Measurements from ENCODE around the gene GPR157. TPM values are rescaled to one million over a fixed set of nuclear protein-coding genes. Genes with fewer than 3 reads are reported as not detected.

The GPR157 gene
- total RNA-seq, 2 donors from 2014 or later, result 6.0 to 13.5 TPM

DNA sequence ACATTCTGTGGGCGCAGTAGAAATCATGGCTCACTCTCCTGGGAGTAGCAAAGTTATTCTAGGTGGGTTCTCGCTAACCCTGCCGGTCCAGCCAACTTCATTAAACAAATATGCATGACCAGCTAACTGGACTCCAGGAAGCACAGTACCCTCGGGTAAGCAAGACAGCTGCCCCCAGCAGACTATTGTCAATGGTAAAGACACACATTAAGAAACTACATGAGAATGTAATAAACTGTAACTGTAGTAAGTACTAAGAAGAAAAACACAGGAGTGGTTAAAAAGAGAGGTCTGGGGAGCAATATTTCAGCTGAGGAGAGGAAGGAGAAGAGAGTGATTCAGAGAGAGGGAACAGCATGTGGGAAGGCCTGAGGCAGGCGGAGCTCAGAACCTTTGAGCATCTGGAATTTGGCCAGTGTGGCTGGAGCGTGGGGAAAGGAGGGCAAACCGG lies 66.9 kb downstream of the GPR157 start:
- DNase-seq (no peak), ATAC-seq (no peak)
- 73 to 75% methylated on average over 7 of the region's 7 CpGs for WGBS, 2 donors
- no peaks in the 10 kb centered on the region for H3K9me3 ChIP-seq
- no peaks in the 10 kb centered on the region for H3K36me3 ChIP-seq (replicated peaks in 1 of 2; ENCODE audit: insufficient read depth in 1 of 2, low read depth in 2 of 2)
- no peak for TF ChIP-seq POLR2A (IDR thresholded peaks at IDR 0.05)
- TF ChIP-seq, protein P1, sequence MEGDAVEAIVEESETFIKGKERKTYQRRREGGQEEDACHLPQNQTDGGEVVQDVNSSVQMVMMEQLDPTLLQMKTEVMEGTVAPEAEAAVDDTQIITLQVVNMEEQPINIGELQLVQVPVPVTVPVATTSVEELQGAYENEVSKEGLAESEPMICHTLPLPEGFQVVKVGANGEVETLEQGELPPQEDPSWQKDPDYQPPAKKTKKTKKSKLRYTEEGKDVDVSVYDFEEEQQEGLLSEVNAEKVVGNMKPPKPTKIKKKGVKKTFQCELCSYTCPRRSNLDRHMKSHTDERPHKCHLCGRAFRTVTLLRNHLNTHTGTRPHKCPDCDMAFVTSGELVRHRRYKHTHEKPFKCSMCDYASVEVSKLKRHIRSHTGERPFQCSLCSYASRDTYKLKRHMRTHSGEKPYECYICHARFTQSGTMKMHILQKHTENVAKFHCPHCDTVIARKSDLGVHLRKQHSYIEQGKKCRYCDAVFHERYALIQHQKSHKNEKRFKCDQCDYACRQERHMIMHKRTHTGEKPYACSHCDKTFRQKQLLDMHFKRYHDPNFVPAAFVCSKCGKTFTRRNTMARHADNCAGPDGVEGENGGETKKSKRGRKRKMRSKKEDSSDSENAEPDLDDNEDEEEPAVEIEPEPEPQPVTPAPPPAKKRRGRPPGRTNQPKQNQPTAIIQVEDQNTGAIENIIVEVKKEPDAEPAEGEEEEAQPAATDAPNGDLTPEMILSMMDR (IDR thresholded peaks at IDR 0.05), result no peak
- no peaks in the 10 kb centered on the region for H3K4me1 ChIP-seq
- no peaks in the 10 kb centered on the region for H3K27me3 ChIP-seq
- H3K4me3 ChIP-seq, result no peak overlapping the region
- intact Hi-C loops (cut with DNase I), result no loop called here
- H3K27ac ChIP-seq, result no peak overlapping the region

DNA sequence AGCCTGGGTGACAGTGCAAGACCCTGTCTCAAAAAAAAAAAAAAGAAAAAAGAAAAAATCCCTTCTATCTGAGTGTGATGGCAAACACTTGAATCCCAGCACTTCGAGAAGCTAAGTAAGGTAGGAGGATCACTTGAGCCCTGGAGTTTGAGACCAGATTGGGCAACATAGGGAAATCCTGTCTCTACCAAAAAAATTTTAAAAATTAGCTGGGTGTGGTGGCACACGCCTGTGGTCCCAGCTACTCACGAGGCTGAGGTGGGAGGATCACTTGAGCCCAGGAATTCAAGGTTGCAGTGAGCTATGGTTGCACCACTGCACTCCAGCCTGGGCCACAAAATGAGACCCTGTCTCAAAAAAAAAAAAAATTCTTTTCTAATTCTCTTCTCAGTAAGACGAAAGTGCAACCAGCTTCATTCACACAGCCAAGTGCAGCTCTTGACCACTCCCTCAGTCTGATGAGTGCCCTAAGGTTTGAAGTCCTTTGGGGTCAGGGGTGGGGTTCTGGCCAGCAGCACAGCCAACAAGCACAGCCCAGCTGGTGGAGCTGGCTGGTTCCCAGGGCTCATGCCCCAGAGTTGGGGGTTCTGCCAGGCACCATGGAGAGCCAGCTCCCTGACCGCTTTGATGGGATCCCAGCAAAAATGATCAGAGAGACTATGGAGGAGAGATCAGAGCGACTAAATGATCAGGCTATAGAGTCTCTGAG lies 67.5 kb downstream of the GPR157 start:
- no peak for ATAC-seq
- no peak for TF ChIP-seq POLR2A (IDR thresholded peaks at IDR 0.05)
- TF ChIP-seq, protein P1 (IDR thresholded peaks at IDR 0.05), result no peak
- Histone ChIP-seq H3K36me3 (replicated peaks in 1 of 2; ENCODE audit: insufficient read depth in 1 of 2, low read depth in 2 of 2) (no peaks in the 10 kb centered on the region), H3K4me1 (no peaks in the 10 kb centered on the region), H3K27me3 (no peaks in the 10 kb centered on the region), H3K4me3 (no peak overlapping the region), H3K27ac (no peak overlapping the region), H3K9me3 (no peaks in the 10 kb centered on the region)
- WGBS, 2 donors, result 64 to 66% methylated on average over 4 to 6 of the region's 6 CpGs
- no peak for DNase-seq
- intact Hi-C loops (cut with DNase I), result no loop called here

DNA sequence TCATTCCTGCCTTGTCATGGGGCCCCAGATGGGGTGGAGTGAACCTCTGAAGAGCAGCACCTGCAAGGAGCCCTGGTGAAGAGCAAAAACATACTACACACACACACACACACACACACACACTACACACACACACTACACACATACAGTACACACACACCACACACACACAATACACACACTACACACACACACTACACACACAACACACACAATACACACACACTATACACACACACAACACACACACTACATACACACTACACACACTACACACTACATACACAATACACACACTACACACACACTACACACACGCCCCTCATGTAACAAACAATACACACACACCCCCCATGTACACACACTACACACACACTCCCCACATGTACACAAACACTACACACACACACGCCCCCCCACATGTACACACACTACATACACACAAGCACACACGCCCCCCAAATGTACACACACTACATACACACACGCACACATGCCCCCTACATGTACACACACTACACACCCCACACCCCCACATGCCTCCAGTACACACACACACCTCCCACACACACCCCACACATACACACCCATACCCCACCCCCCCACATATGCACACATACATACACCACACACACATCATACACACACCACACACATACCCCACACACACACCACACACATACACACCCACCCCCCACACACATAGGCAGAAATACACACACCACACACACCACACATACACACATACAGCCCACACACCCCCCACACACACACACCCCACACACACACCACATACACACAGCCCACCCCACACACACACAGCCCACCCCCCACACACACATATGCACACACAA lies 68.8 kb downstream of the GPR157 start:
- ATAC-seq (no peak), DNase-seq (no peak)
- H3K36me3 ChIP-seq (replicated peaks in 1 of 2; ENCODE audit: insufficient read depth in 1 of 2, low read depth in 2 of 2), result no peaks in the 10 kb centered on the region
- intact Hi-C loops (cut with DNase I), result no loop called here
- no peaks in the 10 kb centered on the region for H3K4me1 ChIP-seq
- H3K27me3 ChIP-seq, result no peaks in the 10 kb centered on the region
- no peak for TF ChIP-seq POLR2A (IDR thresholded peaks at IDR 0.05)
- TF ChIP-seq, protein P1 (IDR thresholded peaks at IDR 0.05), result no peak
- no peaks in the 10 kb centered on the region for H3K9me3 ChIP-seq
- H3K4me3 ChIP-seq, result no peak overlapping the region
- WGBS, 2 donors, result 51 to 60% methylated on average over 4 of the region's 4 CpGs
- no peak overlapping the region for H3K27ac ChIP-seq

DNA sequence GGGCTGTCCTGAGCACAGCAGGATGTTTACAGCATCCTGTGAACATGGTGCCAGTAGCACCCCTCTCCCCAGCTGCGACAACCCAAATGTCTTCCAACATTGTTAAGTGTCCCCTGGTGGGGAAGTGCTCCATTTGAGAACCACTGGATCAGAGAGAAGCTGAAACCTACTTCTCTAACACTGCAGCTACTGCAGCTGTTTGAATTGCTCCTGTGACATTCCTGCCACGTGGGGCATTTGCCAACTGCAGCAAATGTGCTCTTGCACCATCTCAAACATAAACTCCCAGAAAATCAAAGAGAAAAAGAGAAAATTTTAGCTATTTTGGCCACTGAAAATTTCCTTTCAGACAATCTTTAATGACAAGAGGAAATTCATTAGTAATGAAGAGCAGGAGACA lies 70.4 kb downstream of the GPR157 start:
- H3K27ac ChIP-seq, result no peak overlapping the region
- no peaks in the 10 kb centered on the region for H3K36me3 ChIP-seq (replicated peaks in 1 of 2; ENCODE audit: insufficient read depth in 1 of 2, low read depth in 2 of 2)
- no peak overlapping the region for H3K4me3 ChIP-seq
- 55 to 63% methylated on average over 1 to 2 of the region's 2 CpGs for WGBS, 2 donors
- H3K4me1 ChIP-seq, result no peaks in the 10 kb centered on the region
- H3K9me3 ChIP-seq, result no peaks in the 10 kb centered on the region
- peak in 1 of 4 donors; percentile 19 for DNase-seq
- intact Hi-C loops (cut with DNase I), result no loop called here
- no peak for ATAC-seq
- TF ChIP-seq, protein P1 (IDR thresholded peaks at IDR 0.05), result peak in 4 of 7 experiments; percentile 9 to 32 (median 26)
- no peak for TF ChIP-seq POLR2A (IDR thresholded peaks at IDR 0.05)
- H3K27me3 ChIP-seq, result no peaks in the 10 kb centered on the region

Data from body of pancreas (tissue), 4 donors.